Fibroblast of pulmonary artery (primary cell): ENCODE results near the gene GZMM.

Experiments used
- DNase-seq: peaks from one replicate; pipeline ENCODE4 v3.0.0-alpha.2; 2010; ENCODE audit warnings: low read depth
- H3K4me3 ChIP-seq: replicated peaks from 2 replicates; pipeline ENCODE4 v1.5.1; 2011; ENCODE audit warnings: low read depth, mild to moderate bottlenecking, control low read depth, low read length, moderate library complexity
- CTCF ChIP-seq: IDR thresholded peaks from 2 replicates; pipeline ENCODE4 v1.5.1; 2011; ENCODE audit warnings: mild to moderate bottlenecking, control low read depth, low read length, inconsistent platforms; ENCODE audit errors: missing control alignments

The GZMM gene

GRCh38 chr19:570251-570686, 26.4 kb downstream of the GZMM start:
- DNase-seq: no peak
- TF ChIP-seq CTCF: no peak

GRCh38 chr19:570937-571565, 27.2 kb downstream of the GZMM start:
- DNase-seq: peak; percentile 16
- H3K4me3 ChIP-seq: peak overlapping the region; percentile 60
- TF ChIP-seq CTCF: no peak

More at GRCh38 chr19:570251-570686, 26.4 kb downstream of the GZMM start:
- H3K4me3 ChIP-seq: no peak overlapping the region

- no peak for TF ChIP-seq CTCF
- DNase-seq: peak; percentile 31
These were observed 27.7 kb downstream of the GZMM start for GRCh38 chr19:571566-571974.

GRCh38 chr19:572140-572742, 28.4 kb downstream of the GZMM start, which contains the start of gene BSG:
Gene BSG (plus strand): TSS chr19:572596. CDS start chr19:572635, 39 bp downstream.
- peak; percentile 98 for DNase-seq
- H3K4me3 ChIP-seq: peak within 1 kb of the TSS; percentile 89
- TF ChIP-seq CTCF: no peak

More at GRCh38 chr19:571566-571974, 27.7 kb downstream of the GZMM start:
- H3K4me3 ChIP-seq: peak overlapping the region; percentile 60

GRCh38 chr19:572743-573518, 29.1 kb downstream of the GZMM start:
- DNase-seq: peak; percentile 60
- TF ChIP-seq CTCF: no peak
- H3K4me3 ChIP-seq: peak overlapping the region; percentile 89

- TF ChIP-seq CTCF: no peak
- H3K4me3 ChIP-seq: peak overlapping the region; percentile 89
- no peak for DNase-seq
These were observed 29.6 kb downstream of the GZMM start for GRCh38 chr19:573519-573825.
